PFSK-1 (cell line): Measurements from ENCODE around the gene TTC23L.
A peak's percentile ranks its signal among the peaks of the same experiment; 100 is the strongest.

Source experiments
- POLR2AphosphoS5 ChIP-seq: IDR thresholded peaks from 2 replicates; pipeline ENCODE4 v1.6.1; 2012; ENCODE audit warnings: low read depth, mild to moderate bottlenecking, control low read depth, low read length, moderate library complexity
- SIN3A ChIP-seq: IDR thresholded peaks from 2 replicates; pipeline ENCODE4 v1.6.1; 2012; ENCODE audit warnings: mild to moderate bottlenecking, low read length, moderate library complexity, borderline replicate concordance; ENCODE audit not compliant: insufficient read depth
- TAF1 ChIP-seq: IDR thresholded peaks from 2 replicates; pipeline ENCODE4 v1.6.1; 2012; ENCODE audit warnings: low read length, control low read depth, borderline replicate concordance; ENCODE audit not compliant: insufficient read depth
- TF ChIP-seq, protein P1 (sequence below), 2 experiments: IDR thresholded peaks; 2 replicates each; pipeline versions ENCODE4 v1.6.1 to v1.8.0; 2011 to 2012; ENCODE audit warnings: low read depth in 2 of 2, low read length in 2 of 2, control low read depth in 1 of 2, inconsistent platforms in 1 of 2, mild to moderate bottlenecking in 1 of 2, moderate library complexity in 1 of 2; ENCODE audit not compliant: insufficient read depth in 1 of 2

DNA sequence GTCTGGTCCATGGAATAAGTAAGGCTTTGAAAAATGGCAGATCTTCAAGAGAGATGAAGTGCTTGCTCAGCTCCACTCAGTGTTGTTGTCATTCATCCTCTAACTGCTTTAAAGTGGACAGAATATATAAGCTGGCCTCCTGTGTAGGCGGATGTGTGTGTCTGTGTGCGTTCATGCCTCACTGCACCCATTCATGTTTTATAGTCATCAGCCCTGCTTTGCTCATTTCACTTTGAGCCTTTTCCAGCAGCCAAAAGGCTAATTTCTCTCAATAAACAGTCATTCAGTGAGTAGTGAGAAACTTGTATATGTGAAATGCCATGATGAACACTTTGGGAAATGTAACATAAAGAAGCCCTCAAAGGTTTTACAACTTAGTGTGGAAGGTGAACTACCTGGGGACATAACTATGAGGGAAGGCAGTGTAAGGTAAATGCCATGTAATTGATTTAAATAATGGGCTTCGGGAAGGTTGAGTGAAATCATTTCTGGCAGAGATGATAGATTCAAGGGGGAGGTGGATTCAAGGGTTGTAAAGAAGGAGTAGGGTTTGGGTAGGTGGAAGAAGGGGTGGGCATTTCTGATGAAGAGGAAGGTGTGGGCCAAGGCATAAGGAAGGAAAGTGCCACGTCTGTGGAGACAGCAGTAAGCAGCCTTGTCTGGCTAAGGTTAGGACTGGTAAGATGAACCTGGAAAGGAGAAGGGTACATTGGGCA is 15.7 kb downstream of the TTC23L start:
- TF ChIP-seq POLR2AphosphoS5, result 0 out of 2 replicates have a peak, but pooled peaks have one; percentile 38
- TF ChIP-seq SIN3A, result no peak; the same call in 1 of the 2 replicates
- no peak for TF ChIP-seq TAF1
- TF ChIP-seq, protein P1, sequence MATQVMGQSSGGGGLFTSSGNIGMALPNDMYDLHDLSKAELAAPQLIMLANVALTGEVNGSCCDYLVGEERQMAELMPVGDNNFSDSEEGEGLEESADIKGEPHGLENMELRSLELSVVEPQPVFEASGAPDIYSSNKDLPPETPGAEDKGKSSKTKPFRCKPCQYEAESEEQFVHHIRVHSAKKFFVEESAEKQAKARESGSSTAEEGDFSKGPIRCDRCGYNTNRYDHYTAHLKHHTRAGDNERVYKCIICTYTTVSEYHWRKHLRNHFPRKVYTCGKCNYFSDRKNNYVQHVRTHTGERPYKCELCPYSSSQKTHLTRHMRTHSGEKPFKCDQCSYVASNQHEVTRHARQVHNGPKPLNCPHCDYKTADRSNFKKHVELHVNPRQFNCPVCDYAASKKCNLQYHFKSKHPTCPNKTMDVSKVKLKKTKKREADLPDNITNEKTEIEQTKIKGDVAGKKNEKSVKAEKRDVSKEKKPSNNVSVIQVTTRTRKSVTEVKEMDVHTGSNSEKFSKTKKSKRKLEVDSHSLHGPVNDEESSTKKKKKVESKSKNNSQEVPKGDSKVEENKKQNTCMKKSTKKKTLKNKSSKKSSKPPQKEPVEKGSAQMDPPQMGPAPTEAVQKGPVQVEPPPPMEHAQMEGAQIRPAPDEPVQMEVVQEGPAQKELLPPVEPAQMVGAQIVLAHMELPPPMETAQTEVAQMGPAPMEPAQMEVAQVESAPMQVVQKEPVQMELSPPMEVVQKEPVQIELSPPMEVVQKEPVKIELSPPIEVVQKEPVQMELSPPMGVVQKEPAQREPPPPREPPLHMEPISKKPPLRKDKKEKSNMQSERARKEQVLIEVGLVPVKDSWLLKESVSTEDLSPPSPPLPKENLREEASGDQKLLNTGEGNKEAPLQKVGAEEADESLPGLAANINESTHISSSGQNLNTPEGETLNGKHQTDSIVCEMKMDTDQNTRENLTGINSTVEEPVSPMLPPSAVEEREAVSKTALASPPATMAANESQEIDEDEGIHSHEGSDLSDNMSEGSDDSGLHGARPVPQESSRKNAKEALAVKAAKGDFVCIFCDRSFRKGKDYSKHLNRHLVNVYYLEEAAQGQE (IDR thresholded peaks at IDR 0.05; ENCODE audit: insufficient read depth in 1 of 2, low read depth in 2 of 2, low read length in 2 of 2), result no peak; a peak in 1 of 4 replicates
